K562 (cell line): ENCODE measurements around the gene CFAP206. TPM values are rescaled to one million over a fixed set of nuclear protein-coding genes. Genes with fewer than 3 reads are reported as not detected.

ENCODE experiments used
- ARNT ChIP-seq, 2 experiments: fragments of 450-650 bp; IDR thresholded peaks; 2 replicates each; pipeline ENCODE4 v1.6.1; 2016; ENCODE audit warnings: mild to moderate bottlenecking in 1 of 2
- FOS ChIP-seq: IDR thresholded peaks from 3 replicates; pipeline ENCODE4 v1.6.1; 2011; ENCODE audit not compliant: insufficient read length; ENCODE audit errors: extremely low read depth
- KAT2B ChIP-seq: IDR thresholded peaks from one replicate; pipeline ENCODE4 v1.6.1; 2012; ENCODE audit warnings: low read depth, mild to moderate bottlenecking, control low read depth, inconsistent platforms, low read length, moderate library complexity
- KAT7 ChIP-seq: sonication (generic); formaldehyde crosslinking; IDR thresholded peaks from 2 replicates; pipeline ENCODE4 v1.8.0; 2022; ENCODE audit warnings: missing genetic modification reagents, mild to moderate bottlenecking, borderline replicate concordance
- MAZ ChIP-seq, 2 experiments: fragments of 450-650 bp in 1 of 2; sonication (generic) in 1 of 2; formaldehyde crosslinking; IDR thresholded peaks in 1 of 2; conservative IDR thresholded peaks in 1 of 2; 2 replicates each; pipeline versions ENCODE4 v1.4.0 to v1.5.0; 2020; ENCODE audit warnings: mild to moderate bottlenecking in 1 of 2, missing genetic modification reagents in 1 of 2
- MED1 ChIP-seq: sonication (generic); formaldehyde crosslinking; IDR thresholded peaks from 2 replicates; pipeline ENCODE4 v1.8.1; 2023; ENCODE audit warnings: missing genetic modification reagents, borderline replicate concordance
- NONO ChIP-seq, 2 experiments: fragments of 200-400 bp in 1 of 2; fragments of 450-650 bp in 1 of 2; formaldehyde crosslinking in 1 of 2; IDR thresholded peaks; 2 replicates each; pipeline ENCODE4 v1.6.1; 2017; ENCODE audit warnings: low read depth in 2 of 2, mild to moderate bottlenecking in 2 of 2, moderate library complexity in 2 of 2, low read length in 1 of 2
- POU5F1 ChIP-seq: fragments of 150-350 bp; IDR thresholded peaks from 2 replicates; pipeline ENCODE4 v1.6.1; 2014; ENCODE audit warnings: borderline replicate concordance, low read length, low read depth, mild to moderate bottlenecking; ENCODE audit not compliant: partially characterized antibody
- RBM39 ChIP-seq: fragments of 200-400 bp; formaldehyde crosslinking; optimal IDR thresholded peaks from 2 replicates; pipeline ENCODE3; 2018; ENCODE audit warnings: low read depth, low read length
- RNF219 ChIP-seq: fragments of 250-450 bp; sonication (Bioruptor Pico); IDR thresholded peaks from 2 replicates; pipeline ENCODE4 v1.5.0; 2022; ENCODE audit warnings: mild to moderate bottlenecking
- SMAD1 ChIP-seq: fragments of 150-350 bp; IDR thresholded peaks from 2 replicates; pipeline ENCODE4 v1.6.1; 2014; ENCODE audit warnings: low read length, low read depth; ENCODE audit not compliant: partially characterized antibody
- SMARCA4 ChIP-seq: fragments of 450-650 bp; IDR thresholded peaks from 2 replicates; pipeline ENCODE4 v1.6.1; 2016
- SMARCB1 ChIP-seq: IDR thresholded peaks from 2 replicates; pipeline ENCODE4 v1.6.1; 2011; ENCODE audit warnings: improper control_type of control experiment, low read depth; ENCODE audit not compliant: insufficient read length
- TAF9B ChIP-seq: fragments of 450-650 bp; IDR thresholded peaks from 2 replicates; pipeline ENCODE4 v1.6.1; 2018; ENCODE audit warnings: mild to moderate bottlenecking; ENCODE audit not compliant: partially characterized antibody
- THAP12 ChIP-seq: fragments of 250-450 bp; sonication (Bioruptor Pico); IDR thresholded peaks from 2 replicates; pipeline ENCODE4 v1.9.0; 2021; ENCODE audit warnings: mild to moderate bottlenecking, inconsistent platforms
- VEZF1 ChIP-seq: fragments of 200-800 bp; sonication (Bioruptor generic); IDR thresholded peaks from 2 replicates; pipeline ENCODE4 v1.6.1; 2017; ENCODE audit warnings: missing genetic modification characterization, missing compliant biosample characterization
- ZNF143 ChIP-seq: sonication (generic); formaldehyde crosslinking; IDR thresholded peaks from 2 replicates; pipeline ENCODE4 v1.9.0; 2022; ENCODE audit warnings: mild to moderate bottlenecking, missing genetic modification reagents
- ZNF253 ChIP-seq: fragments of 250-450 bp; sonication (Bioruptor Pico); conservative IDR thresholded peaks from 2 replicates; pipeline ENCODE4 v1.6.1; 2021; ENCODE audit warnings: mild to moderate bottlenecking
- ZNF384 ChIP-seq: IDR thresholded peaks from 2 replicates; pipeline ENCODE4 v1.6.1; 2012; ENCODE audit warnings: low read depth, low read length, improper control_type of control experiment
- polyA plus RNA-seq, 8 experiments: library from polyadenylated mRNA; depleted of rRNA in 4 of 8; stranded (reverse) in 5 of 8; unstranded in 3 of 8; fragments of >200 nt; fragmentation: Nextera tagmentation in 2 of 8; fragmentation: Illumina TruSeq in 1 of 8; extraction: Ambion mirVana in 2 of 8; extraction: Trizol in 1 of 8; gene quantifications; 2 replicates each; pipeline versions ENCODE4 v1.2.1 to v1.2.3, GENCODE V29; 2011 to 2014; ENCODE audit warnings: inconsistent platforms in 1 of 8, missing spikeins in 1 of 8
- total RNA-seq, 7 experiments: library from RNA; depleted of rRNA in 6 of 7; stranded (reverse); fragments of >200 nt in 6 of 7; fragmentation: Illumina TruSeq in 2 of 7; extraction: Trizol in 2 of 7; gene quantifications; 2 replicates each; pipeline versions ENCODE4 v1.2.1 to v1.2.3, GENCODE V29; 2011 to 2021; ENCODE audit warnings: low replicate concordance in 1 of 7
- TF ChIP-seq, protein P1 (sequence below): fragments of 250-450 bp; sonication (Bioruptor Pico); IDR thresholded peaks from 2 replicates; pipeline ENCODE4 v1.9.0; 2021; ENCODE audit warnings: mild to moderate bottlenecking

The CFAP206 gene
- total and polyA plus RNA-seq, 9 of the 15 experiments (the other 6 are each of a cell fraction or from before 2014, with no cell fraction given): 0.06 to 0.33 (median 0.18) TPM; not detected in 2

DNA sequence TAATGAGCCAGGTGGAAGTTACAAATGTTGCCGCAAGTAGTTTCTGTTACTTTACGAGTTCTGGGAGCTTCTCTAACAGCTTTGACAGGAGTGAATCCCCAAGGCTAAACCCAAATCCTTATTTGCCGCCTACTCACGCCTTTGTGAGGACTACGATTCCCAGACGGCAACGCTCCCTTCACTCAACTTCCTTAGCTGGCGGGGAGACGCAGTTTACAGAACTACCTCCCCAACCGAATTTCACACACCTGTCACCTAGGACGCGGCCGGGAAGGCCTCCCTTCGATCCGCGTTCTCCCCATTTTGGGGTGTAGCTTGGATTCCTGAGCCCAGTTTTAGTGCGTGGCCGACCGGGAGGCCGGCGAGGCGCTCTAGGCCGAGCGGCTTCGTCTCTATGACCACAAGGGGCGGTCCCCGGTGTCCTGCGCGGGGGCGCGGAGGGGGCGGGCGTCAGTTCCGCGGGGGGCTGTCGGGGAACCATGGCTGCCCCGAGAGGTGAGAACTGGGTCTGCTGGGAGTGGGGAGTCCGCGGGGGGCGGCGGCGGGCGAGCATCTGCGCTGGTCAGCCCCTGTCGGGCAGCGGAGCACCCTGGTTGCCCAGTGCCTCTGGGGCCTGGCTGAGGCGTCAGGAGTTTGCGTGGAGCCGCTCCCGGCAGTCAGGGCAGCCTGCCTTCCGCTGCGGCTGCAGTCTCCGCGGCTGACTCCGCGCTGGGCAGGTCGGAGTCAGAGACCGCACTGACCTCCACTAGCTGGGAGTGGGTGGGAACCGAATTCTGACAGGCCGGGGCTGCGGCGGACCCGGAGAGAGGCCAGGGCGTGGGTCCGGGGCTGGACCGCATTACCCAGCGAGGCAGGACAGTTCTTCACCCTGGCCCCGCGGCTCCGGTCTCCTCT is 65.0 kb downstream of the CFAP206 start, which contains the start of gene SLC35A1 (continued):
- TF ChIP-seq RBM39: no peak
- TF ChIP-seq FOS: no peak
- peak; percentile 76 for TF ChIP-seq TAF9B
- peak; percentile 79; the same call in 1 of the 2 replicates for TF ChIP-seq KAT7 (CRISPR knock-in tag)
- TF ChIP-seq ZNF384: no peak
- peak; percentile 70 to 72; a peak in 3 of 4 replicates for TF ChIP-seq MAZ (CRISPR knock-in tag; conservative IDR thresholded peaks at IDR 0.05 in 1 of 2, IDR thresholded peaks at IDR 0.05 in 1 of 2)
- no peak for TF ChIP-seq ARNT (IDR thresholded peaks at IDR 0.05)
- TF ChIP-seq MED1 (CRISPR knock-in tag): no peak
- no peak for TF ChIP-seq POU5F1
- no peak for TF ChIP-seq RNF219 (CRISPR knock-in tag)
- TF ChIP-seq VEZF1 (CRISPR knock-in tag): peak; percentile 97
- TF ChIP-seq THAP12: peak; percentile 90
- no peak for TF ChIP-seq SMAD1
- peak in 1 of 2 experiments; percentile 82; a peak in 2 of 4 replicates for TF ChIP-seq NONO (IDR thresholded peaks at IDR 0.05; ENCODE audit: low read depth in 2 of 2, low read length in 1 of 2)
- no peak for TF ChIP-seq SMARCA4
- no peak for TF ChIP-seq SMARCB1
- TF ChIP-seq ZNF143: peak; percentile 91
- TF ChIP-seq, protein P1, sequence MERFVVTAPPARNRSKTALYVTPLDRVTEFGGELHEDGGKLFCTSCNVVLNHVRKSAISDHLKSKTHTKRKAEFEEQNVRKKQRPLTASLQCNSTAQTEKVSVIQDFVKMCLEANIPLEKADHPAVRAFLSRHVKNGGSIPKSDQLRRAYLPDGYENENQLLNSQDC (CRISPR knock-in tag): no peak
- no peak for TF ChIP-seq KAT2B
- TF ChIP-seq ZNF253 (CRISPR knock-in tag): no peak
